ENCODE results near the gene JAZF1.
A peak's percentile ranks its signal among the peaks of the same experiment; 100 is the strongest.

GRCh38 chr7:28020302-28020940 is 160.2 kb downstream of the JAZF1 start:
- TF ChIP-seq CTCF (IDR thresholded peaks at IDR 0.05; ENCODE audit: low read depth, low read length, poor library complexity, severe bottlenecking): peak; percentile 90
- TF ChIP-seq EZH2phosphoT487 (IDR thresholded peaks at IDR 0.05; ENCODE audit: borderline replicate concordance, low read length): no peak

All from DOHH2 (cell line).